HG02938 (cell line): Measurements from ENCODE around the gene COMMD9.
A peak's percentile ranks its signal among the peaks of the same experiment; 100 is the strongest.

Experiments
- ATAC-seq: cut with Tn5 transposase; IDR thresholded peaks from one replicate; pipeline ENCODE4 v1.9.1; 2021; ENCODE audit warnings: mild to moderate bottlenecking, moderate library complexity; ENCODE audit not compliant: unreplicated experiment

COMMD9 gene

GRCh38 chr11:36296884-36297543 lies 7.8 kb upstream of the COMMD9 start:
- no peak for ATAC-seq

GRCh38 chr11:36295926-36296325 lies 6.7 kb upstream of the COMMD9 start, which contains the start of gene PRR5L:
TSS of gene PRR5L (plus strand) at chr11:36296288. CDS start at chr11:36401122, 104,834 bp downstream.
- ATAC-seq: no peak

- ATAC-seq: peak; percentile 30
Observed at GRCh38 chr11:36292311-36292722, 3.1 kb upstream of the COMMD9 start.

DNA sequence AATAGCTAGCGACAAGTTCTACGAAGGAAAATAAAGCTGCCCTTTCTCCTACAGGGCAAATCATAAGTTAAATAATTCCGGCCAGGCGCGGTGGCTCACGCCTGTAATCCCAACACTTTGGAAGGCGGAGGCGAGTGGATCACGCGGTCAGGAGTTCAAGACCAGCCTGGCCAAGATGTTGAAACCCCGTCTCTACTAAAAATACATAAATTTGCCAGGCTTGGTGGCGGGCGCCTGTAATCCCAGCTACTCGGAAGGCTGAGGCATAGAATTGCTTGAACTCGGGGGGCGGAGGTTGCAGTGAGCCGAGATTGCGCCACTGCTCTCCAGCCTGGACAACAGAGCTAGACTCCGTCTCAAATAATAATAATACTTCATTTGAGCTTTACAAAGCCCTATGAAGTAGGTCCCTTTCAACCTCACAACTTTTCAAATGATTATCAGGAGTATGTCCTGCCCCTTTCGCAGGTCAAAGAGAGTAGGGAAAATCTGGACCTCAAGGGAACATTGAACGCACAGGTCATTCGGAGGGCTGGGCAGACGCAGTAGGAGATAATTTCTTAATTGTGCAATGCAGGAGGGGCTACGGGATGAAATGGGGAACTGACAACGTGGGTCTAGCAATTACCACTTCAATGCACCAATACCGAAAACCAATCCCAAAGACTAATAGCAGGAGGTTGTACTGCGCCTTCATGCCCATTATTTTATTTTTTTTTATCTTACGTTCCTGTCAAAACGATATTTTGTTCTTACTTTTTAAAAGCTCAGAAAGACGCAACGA lies 590 bp downstream of the COMMD9 start:
- ATAC-seq: no peak

- no peak for ATAC-seq
Observed at GRCh38 chr11:36282926-36283325, 6.3 kb downstream of the COMMD9 start.

- ATAC-seq: no peak
Observed at GRCh38 chr11:36281850-36282249, 7.4 kb downstream of the COMMD9 start.

- ATAC-seq: no peak
Observed at GRCh38 chr11:36280531-36280930, 8.7 kb downstream of the COMMD9 start.

GRCh38 chr11:36278531-36279282 lies 10.5 kb downstream of the COMMD9 start:
- no peak for ATAC-seq

- ATAC-seq: no peak
Observed at GRCh38 chr11:36274414-36274813, 14.8 kb downstream of the COMMD9 start.

- ATAC-seq: no peak
Observed at GRCh38 chr11:36273110-36273509, 16.1 kb downstream of the COMMD9 start.

GRCh38 chr11:36271794-36272407 lies 17.3 kb downstream of the COMMD9 start:
- ATAC-seq: no peak

DNA sequence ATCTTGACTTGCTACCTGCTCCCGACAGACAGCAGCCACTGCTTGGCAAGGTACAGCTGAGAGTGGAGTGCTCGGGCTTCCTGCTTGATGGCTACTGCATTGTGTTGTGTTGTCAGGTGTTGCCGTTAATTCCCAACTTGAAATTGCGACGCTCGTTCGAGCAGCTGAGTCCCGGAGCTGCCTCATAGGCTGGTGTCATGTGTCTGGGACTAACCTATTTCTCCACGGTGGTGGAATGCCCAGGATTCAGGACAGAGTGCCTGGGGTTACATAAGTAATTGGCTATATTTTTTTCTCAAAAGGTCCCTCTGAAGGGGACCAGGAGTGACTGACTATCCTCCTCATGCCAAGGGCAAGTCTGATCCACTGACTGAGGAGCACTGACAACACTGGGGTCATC lies 18.5 kb downstream of the COMMD9 start:
- no peak for ATAC-seq

DNA sequence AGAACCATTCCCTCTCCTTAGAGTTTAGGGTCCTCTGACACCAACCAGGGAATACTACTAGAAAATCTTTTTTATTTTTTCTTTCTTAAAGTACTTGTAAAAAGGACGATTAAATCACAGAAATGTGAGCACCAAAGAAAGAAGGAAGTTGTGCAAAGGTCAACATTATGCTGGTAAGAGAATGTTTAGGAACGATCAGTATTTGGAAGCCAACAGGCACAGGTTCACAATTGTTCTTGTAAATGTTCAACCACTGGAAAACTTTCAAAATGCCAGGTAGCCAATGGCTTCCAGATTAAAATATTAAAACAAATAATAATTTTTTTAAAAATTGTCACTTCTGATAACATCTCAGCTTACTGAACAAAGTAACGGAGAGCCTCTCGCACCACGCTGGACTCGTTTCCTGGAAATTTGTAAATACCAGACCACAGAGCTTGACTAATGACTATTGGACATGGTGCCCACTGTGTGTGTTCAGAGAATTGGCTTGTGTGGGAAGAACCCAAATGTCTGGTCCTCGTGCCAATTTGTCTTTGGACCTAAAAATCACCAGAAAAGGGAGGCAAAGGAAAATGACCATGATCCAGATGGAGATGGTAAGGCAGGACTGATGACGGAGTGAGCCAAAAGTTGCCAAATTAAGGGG lies 20.8 kb downstream of the COMMD9 start:
- no peak for ATAC-seq

GRCh38 chr11:36266767-36267166 lies 22.5 kb downstream of the COMMD9 start:
- ATAC-seq: no peak

DNA sequence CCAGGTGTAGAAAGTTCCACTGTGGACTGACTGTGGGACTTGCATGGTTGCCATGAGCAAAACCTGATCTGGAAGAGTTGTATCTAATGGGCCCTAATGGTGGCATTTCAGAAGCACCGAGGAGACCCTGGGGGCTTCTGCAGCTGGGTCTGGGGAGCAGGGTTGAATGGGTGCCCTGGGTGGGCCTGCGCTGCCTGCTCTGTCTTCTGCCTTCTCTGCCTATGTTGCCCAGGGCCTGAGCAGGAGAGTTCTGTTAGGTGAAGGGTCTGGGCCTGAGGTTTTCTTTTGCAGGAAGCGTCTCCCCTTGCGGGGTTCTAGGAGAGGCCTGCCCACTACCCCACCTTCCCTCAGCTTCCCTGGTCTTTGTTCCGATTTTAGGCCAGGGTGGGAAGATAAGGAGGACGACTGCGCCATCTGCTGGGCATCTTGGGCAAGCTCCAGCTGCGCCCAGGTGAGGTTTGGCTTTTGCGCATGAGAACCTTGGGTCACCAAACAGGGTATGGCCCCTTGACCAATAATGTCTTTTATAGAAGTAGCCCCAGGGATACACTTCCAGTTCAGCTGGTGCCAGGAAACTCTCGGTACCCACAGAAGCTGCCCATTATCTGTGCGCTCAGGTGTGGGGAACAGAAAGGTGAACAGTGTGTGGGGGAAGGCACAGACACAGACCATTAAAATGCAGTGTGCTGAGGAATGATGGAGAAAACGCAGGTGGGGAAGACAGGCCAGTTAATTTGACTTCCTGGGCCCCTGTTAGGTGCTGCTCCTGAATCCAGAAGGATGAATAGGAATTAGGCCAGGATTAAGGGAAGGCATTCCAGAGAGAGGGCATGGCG lies 23.2 kb downstream of the COMMD9 start:
- peak; percentile 66 for ATAC-seq

- ATAC-seq: no peak
Observed at GRCh38 chr11:36264973-36265344, 24.3 kb downstream of the COMMD9 start.

DNA sequence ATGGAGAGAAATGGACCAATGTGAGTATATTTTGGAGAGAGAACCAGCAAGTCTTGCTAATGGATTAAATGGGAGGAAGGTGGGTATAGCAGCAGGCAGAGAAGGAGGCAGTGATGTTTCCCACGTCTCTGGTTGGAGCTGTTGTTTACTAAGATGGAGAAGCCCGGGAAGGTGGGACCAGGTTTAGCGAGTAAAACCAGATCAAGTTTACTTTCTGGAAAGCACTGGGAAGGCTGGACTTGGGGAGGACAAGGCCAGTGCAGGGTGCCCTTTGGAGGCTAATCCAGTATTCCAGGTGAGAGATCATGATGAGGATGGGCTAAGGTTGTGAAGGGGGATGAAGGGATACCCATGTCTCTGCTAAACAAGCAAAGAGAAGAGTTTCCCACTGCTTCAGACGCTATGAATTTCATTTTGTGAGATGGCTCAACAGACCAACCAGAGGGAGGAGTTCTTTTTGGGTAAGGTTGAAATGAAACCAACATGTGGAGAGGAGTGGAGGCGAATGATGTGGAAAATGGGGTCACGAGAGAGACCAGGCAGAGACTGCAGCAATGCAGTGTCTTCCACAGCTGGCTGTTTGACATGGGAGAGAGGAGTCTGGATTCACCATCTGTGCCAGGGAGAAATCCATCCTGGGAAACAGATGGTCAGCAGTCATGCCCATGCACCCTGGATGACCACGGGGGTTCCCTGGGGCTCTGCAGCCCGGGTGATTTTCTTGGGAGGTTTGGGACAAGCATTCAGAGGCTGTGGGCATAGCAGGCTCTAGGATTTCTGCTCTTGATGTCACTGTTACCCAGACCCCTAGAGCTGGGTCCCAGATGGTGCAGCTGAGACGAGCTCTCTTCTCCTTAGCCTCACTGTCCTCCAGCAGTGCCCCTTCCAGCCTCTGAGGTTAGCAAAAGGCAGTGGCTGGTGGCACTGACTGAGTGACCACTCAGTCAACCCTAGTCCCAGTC lies 24.9 kb downstream of the COMMD9 start:
- ATAC-seq: no peak

- ATAC-seq: no peak
Observed at GRCh38 chr11:36261094-36261493, 28.1 kb downstream of the COMMD9 start.
